GM18499 (cell line): Measurements from ENCODE around the gene DCDC2.
"Not testable (repeated sequence)": the region's sequence is repeated elsewhere in the genome, so short reads cannot be mapped to it uniquely, and the experiment has no call there.

ENCODE experiments used
- ATAC-seq: cut with Tn5 transposase; IDR thresholded peaks from one replicate; pipeline ENCODE4 v1.9.1; 2021; ENCODE audit warnings: moderate number of reproducible peaks; ENCODE audit not compliant: insufficient read depth, unreplicated experiment

The DCDC2 gene

DNA sequence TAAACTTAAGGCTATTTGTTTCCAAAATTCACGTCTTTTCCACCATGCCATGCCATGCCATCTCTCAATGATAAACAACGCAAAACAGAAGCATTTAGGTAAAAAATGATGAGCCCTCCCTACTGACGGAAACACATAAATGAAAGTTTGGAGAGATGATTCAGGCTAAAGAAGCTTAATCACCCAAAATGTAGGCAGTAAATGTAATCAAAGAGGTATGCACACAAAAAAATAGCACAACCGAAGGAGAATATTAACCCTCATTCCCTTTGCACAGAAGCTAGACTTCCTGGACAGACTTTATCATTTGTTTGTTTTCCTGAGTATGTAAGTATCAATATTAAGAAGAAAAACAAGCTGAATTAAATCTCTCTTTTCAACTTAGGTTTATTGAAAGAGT is 28.8 kb downstream of the DCDC2 start:
- no peak for ATAC-seq

DNA sequence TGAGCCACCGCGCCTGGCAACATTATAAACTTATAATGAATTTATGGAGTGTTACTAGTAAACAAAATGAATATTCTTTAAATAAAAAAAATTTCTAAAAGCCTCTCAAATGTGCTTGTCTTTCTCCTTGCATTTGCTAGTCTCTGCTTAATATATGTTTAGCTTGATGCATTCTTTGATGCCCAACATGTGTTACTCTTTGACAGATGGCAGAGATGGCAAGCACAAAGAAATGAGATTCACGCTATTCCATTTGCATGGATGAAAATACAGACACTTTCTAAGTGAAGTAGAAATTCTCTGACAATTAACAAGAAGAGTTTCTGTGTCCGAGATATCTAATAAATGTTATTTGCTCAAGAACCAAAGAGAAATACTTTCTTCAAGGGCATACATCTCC is 30.1 kb downstream of the DCDC2 start:
- ATAC-seq, result no peak

DNA sequence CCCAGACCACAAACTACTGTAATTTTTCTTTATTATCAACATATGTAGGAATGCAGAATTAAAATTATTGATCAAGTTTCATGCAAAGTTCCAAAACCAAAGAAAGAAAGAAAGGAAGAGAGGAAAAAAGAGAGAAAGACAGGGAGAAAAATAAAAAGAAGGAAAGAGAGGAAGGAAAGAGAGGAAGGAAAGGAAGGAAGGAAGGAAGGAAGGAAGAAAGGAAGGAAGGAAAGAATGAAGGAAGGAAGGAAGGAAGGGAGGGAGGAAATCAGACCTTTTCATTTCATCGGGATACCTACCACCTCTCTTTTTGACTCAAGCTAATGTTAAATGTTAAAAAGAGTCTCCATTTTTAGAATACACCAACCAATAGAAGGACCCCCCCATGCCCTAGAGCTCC is 31.9 kb downstream of the DCDC2 start:
- ATAC-seq, result no peak

DNA sequence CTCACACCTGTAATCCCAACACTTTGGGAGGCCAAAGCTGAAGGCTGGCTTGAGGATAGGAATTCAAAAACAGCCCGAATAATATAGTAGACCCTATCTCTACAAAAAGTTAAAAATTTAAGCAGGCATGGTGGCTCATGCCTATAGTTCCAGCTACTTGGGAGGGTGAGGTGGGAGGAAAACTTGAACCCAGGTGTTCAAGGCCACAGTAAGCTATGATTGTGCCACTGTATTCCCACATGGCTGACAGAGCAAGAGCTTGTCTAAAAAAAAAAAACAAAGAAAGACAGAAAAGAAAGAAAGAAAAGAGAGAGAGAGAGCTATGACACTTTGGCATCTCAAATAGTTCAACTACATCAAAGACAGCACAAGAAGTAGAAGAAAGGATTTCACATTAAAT is 33.2 kb downstream of the DCDC2 start:
- no peak for ATAC-seq

DNA sequence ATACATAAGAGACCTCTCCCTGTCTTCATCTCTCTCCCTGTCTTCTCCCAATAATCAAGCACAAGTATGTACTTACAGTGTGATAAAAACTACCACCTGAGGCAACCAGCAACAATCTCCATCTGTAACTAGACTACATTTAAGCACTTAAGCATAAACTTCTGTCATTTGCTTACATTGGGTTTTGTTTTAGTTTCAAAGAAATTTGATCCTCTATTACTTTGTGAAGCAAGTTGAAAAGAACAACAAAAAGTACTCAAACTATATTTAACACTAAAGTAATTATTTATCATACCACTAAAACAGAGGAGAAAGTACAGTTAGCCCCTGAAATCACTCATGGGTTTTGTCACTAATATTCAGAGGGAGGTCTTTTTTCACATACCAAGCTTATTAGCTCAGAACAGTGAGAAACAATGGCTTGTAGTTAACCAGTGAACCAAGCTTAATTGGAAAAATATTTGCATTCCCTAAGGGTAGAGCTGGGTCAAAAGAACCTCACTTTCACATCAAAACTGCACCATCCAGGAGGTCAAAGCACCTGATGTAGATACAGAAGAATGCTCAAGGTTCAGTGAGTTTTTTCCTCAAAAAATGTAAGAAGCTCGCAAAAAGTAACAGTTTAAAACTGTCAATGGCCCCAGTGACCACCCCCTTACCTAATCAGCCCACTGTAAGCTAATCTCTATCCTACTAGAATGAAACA is 34.1 kb downstream of the DCDC2 start:
- ATAC-seq, result no peak

DNA sequence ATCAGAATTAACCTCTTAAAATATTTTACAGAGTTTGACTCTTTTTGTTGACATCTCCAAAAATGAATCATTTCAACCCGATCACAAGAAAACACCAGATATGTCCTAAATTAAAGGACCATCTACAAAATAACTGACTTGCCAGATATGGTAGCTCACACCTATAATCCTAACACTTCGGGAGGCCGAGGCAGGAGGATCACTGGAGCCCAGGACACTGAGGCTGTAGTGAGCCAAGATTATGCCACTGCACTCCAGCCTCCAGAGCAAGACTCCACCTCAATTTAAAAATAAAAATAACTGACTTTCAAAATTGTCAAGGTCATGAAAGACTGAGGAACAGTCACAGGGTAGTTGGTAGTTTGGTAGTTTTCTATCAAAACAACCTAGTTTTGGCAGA is 34.9 kb downstream of the DCDC2 start:
- ATAC-seq, result no peak

DNA sequence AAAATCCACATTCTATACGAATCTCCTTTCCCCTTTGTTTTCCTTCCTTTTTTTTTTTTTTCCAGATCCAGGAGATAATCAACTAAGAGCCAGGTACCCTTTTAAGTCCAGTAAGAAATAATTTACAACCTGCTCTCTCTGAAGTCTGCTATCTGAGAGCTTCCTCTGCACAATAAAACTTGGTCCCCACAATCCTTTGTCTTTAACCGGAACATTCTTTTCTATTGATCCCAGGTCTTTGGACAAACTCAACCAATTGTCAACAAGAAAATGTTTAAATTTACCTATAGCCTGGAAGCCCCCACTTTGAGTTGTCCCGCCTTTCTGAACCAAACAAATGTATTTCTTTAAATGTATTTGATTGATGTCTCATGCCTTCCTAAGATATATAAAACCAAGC is 35.4 kb downstream of the DCDC2 start:
- ATAC-seq, result not testable (repeated sequence)

- no peak for ATAC-seq
Observed at GRCh38 chr6:24321538-24322162, 36.2 kb downstream of the DCDC2 start.

GRCh38 chr6:24313251-24314141 is 44.4 kb downstream of the DCDC2 start:
- no peak for ATAC-seq

DNA sequence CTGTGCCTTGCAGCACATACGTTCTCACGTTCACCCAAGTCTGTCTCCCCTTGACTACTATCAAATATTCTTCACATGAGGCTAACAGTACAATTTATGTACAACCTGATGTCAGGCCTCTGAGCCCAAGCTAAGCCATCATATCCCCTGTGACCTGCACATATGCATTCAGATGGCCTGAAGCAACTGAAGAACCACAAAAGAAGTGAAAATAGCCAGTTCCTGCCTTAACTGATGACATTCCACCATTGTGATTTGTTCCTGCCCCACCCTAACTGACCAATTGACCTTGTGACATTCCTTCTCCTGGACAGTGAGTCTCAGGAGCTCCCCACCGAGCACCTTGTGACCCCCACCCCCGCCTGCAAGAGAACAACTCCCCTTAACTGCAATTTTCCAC is 46.1 kb downstream of the DCDC2 start:
- not testable (repeated sequence) for ATAC-seq

DNA sequence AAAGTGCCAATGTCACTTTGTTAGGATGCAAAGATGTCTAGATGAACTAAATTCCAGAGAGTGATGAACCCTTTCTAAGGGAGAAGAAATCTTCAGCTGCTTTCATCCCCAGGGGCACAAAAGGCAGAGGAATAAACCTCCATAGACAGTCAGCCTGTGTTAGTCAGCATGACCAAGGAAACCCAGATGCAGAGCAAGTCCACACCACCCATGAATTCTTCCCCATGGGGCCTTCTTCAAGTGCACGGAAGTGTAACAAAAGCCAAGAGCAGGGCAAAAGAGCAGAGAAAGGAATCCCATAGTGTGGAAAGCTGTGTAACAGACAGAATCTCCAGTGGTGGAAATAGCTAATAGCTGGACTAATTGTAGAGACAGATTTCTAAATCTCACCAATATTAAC is 50.0 kb downstream of the DCDC2 start:
- ATAC-seq, result no peak

GRCh38 chr6:24306936-24307335 is 50.9 kb downstream of the DCDC2 start:
- ATAC-seq, result no peak

- ATAC-seq, result no peak
Observed at GRCh38 chr6:24306038-24306437, 51.8 kb downstream of the DCDC2 start.

DNA sequence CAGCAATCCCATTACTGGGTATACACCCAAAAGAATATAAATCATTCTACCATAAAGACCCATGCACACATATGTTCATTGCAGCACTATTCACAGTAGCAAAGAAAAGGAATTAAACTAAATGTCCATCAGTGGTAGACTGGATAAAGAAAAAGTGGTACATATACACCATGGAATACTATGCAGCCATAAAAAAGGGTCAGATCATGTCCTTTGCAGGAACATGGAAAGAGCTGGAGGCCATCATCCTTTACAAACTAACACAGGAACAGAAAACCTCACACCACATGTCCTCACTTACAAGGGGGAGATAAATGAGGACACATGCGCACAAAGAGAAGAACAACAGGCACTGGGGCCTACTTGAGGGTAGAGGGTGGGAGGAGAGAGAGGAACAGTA is 60.9 kb downstream of the DCDC2 start:
- ATAC-seq, result no peak

GRCh38 chr6:24293852-24294251 is 64.0 kb downstream of the DCDC2 start:
- ATAC-seq, result not testable (repeated sequence)

DNA sequence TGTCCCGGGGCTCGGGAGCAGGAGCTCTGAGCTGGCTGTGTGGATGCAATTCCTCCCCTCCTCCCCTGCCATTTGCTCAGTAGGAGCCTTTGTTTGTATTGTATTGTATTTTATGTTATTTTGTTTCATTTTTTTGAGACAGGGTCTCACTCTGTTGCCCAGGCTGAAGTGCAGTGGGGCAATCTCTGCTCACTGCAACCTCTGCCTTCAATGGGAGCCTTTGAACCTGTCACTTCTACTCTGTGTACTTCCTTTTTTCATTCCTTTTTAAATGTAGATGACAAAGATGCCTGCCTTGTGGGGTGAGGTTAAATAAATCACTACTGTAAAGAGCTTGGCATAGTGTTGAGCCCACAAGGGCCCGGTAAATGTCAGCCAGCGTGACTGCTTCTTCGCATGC is 70.6 kb downstream of the DCDC2 start:
- no peak for ATAC-seq

DNA sequence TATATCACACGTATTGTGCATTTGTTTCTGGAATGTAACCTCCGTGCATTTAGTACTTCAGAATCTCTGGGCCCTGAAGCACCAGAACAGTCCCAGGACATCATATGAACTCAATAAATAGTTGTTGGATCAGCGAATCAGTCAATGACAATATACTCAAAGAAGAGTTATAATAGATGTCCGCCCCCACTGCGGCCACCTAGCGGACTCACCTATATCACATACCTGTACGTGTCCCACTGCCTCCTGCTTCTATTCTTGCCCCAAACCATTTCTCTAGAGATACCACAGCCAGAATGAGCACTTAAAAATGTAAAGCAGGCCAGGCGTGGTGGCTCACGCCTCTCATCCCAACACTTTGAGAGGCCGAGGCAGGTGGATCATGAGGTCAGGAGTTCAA is 73.9 kb downstream of the DCDC2 start:
- no peak for ATAC-seq

DNA sequence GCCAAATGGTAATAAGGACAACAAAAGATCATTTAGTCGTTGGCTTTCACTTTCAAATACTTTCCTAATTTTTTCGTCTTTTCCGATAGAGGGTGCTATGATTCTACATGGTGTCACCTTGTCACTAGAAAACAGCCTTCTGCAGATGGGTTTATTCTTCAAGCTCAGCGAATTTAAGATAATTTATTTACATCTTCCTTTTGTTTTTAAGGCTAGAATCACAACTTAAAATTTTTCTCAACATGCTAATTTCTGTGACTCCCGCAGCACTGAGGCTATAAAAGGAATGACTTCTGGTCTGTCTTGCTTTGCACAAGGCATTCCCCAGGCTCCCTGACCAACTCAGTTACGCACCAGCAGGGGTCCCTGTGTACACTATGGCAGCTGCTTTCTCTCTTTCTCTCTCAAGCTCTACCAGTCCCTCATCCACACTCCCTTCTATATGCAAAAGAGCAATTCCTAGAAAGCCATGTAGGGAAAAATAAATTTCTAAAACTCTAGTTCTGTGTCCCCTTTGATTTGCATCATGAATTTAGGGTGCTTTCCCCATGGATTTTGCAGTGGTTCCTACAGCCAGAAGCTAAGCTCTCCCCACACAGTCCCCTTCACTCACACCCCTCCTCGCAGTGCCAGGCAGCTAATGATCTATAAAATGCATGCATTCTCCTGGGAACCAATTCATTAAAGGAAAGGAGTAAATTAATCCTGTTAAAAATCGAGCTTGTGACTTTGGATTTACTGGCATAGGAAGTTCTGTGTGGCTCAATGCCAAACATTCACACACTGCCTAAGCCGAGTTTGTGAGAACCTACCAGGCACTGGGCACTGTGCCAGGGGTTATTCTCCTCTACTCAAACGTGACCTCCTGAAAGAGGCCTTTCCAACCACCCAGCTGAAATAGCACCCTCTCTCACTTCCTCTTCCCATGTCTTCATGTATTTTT is 74.5 kb downstream of the DCDC2 start:
- ATAC-seq, result peak; percentile 51

GRCh38 chr6:24274441-24275083 is 83.3 kb downstream of the DCDC2 start:
- ATAC-seq, result no peak
